Hematopoietic multipotent progenitor cell treated with erythropoietin and hydrocortisone succinate and interleukin-3 and kit ligand, for 6 days (in vitro differentiated cells): ENCODE measurements around the gene OR5V1.
"Not testable (repeated sequence)": the region's sequence is repeated elsewhere in the genome, so short reads cannot be mapped to it uniquely, and the experiment has no call there.

Experiments
- DNase-seq: peaks from one replicate; pipeline ENCODE4 v3.0.0-alpha.2; 2015

Gene OR5V1

DNA sequence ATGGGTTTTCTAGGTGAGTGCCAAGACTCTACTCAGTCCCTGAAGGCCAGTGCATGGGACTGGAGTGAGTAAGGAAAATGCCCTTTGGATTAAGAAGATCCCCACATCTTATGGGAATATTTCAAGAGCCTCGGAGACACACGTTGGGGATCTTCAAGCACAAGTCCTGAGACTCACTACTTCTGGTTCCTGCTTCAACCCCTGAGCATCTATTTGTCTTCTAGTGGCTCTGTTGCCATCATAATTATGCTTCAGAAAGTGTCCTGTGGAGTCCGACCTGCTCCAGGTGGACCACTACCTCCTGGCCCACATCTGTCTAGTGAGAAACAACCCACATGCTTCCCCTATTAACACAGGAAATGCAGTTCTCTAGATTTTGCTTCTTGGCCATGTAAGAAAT lies at the start of gene OR5V1:
Gene OR5V1 (minus strand): TSS at position 101 of the 400 bp plus-strand sequence. CDS start 12,670 bp downstream, outside the sequence.
- DNase-seq = no peak

DNA sequence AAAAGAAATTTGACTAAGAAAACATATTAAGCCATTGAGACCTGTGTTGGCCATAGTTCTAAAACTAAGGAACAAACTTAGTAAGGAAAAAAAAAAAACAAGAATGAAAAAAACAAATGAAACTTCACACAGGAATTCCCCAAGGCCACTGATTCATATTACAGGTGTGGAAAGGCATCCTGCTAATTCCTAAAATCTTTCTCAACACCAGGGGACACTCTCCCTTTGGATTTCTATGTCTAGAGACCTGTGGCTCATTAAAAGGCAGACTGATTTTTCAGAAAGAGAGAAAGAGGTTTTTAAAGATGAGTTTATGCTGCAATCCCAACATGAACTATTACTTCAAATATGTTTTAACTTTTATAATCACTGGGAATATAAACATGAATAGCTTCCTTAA lies 45.9 kb upstream of the OR5V1 start, which contains the start of gene OR12D1:
Gene OR12D1 (plus strand): TSS at position 341 of the 400 bp plus-strand sequence.
- no peak for DNase-seq

DNA sequence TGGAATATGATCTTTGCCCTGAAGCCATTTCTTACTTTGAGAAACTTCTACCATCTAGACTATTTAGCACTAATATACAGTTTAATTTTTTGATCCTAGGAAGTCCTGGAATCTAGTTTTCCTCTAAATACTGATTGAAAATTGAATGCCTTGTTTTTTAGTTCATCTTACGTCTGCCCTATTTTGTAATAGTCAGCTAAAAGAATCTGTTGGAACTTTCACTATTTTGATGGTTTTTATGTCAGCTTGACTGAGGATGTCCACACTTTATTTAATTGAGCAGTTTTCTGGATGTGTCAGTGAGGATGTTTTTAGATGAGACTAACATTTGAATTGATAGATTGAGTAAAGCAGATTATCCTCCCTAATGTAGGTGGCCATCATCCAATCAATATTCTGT lies 35.1 kb upstream of the OR5V1 start:
- no peak for DNase-seq

DNA sequence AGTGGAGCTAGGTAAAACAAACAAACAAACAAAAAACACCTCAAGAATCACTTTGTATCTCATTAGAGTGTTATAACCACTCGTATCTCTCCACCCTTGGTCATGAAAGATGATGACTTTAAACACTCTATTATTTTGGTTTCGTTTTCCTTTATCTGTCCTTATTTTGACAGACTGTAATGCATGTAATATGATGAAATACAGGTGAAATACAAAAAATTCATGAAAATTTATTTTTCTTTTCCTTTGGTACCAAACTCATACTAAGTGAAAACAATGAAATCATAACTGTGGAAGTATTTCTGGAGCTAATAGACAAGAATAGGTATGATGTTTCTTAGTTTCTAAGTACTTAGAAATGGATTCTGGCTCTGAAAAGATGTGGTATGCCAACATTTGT lies 30.9 kb upstream of the OR5V1 start:
- no peak for DNase-seq

DNA sequence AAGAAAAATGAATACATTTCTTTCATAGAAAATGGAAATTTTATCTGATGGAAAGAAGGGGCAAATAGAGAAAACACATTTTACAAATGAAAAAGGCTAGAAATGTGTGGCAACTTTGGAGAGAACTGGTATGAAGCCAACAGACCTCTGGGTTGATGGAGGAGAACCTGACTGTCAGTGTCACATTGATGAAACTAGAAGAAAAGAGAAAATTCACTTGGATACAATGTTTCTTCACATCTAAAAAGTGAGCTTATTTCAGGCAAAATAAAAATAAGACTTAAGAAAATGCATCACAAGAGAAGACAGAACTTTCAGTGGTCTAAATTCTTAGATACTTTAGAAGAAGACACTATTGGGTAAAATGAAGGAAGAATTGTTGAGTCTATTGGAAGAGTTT lies 26.7 kb upstream of the OR5V1 start, which contains the start of gene OR12D2:
Gene OR12D2 (plus strand): TSS at position 301 of the 400 bp plus-strand sequence. CDS start 1,069 bp downstream, outside the sequence.
- no peak for DNase-seq

DNA sequence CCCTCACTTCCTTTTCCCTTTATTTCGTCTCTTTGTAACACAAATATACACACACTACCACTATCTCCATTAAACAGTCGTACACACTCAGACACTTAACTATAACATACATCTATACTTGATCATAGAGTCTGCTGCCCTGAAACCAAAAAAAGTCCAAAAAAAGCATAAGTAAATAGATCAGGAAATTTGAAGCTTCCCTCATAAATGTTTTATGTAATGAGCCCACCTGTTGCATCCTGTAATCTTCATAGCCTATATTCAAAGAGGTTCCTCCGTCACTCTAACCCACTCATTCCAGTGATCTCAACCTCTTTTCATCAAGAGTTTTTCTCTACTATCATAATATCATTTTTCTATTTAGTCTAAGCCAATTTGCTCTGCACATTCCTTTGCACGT lies 19.9 kb upstream of the OR5V1 start:
- no peak for DNase-seq

DNA sequence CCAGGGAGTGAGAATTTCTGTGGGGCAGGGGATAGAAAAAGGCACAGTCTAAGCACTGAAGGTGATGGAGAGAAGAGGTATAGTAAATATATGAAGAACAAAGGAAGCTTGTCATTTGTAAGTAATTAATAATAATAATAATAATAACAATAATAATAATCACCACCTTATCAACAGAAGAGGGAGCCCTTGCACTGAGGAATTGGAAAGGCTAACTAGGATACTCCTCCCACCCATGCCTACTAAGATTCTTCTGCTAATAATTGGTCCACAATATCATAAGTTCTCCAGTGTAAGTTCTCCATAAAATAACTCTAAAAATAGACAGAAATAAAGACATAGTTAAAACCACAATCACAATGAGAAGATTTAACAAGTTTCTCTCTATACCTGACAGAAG lies 7.3 kb upstream of the OR5V1 start:
- peak; percentile 61 for DNase-seq

DNA sequence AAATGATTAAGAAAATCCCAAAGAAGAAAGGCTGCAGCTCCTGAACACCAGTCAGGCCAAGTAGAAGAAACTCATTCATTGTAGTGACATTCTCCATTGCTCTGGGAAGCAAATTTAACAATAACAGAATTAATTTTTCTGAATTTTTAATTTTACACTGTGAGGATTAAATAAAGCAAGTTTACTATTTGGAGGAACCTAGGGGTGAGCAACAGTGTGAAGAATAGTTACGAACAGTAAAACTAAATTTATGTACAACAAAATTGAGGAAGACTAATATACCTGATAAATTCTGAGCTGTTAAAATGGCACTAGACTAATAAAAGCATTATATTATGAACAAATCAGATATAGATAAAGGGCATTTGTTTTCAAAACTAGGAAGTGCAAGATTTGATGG lies 6.5 kb upstream of the OR5V1 start, which contains the start of gene OR12D3:
Gene OR12D3 (minus strand): TSS at position 101 of the 400 bp plus-strand sequence. CDS start 4 bp downstream, at position 97.
- no peak for DNase-seq

DNA sequence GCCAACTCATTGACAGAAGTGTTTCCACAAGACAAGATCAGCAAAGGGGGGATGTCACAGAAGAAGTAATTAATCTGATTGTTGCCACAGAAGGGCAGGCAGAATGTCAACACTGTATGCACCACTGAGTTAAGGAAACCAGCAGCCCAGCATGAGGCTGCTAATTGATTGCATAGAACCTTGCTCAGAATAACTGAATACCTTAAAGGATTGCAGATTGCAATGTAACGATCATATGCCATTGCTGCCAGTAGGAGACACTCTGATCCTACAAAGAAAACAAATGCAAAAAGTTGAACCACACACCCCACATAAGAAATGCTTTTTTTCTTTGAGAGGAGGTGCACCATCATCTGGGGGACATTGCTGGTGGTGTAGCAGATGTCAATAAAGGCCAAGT lies 13.1 kb downstream of the OR5V1 start:
- no peak for DNase-seq

DNA sequence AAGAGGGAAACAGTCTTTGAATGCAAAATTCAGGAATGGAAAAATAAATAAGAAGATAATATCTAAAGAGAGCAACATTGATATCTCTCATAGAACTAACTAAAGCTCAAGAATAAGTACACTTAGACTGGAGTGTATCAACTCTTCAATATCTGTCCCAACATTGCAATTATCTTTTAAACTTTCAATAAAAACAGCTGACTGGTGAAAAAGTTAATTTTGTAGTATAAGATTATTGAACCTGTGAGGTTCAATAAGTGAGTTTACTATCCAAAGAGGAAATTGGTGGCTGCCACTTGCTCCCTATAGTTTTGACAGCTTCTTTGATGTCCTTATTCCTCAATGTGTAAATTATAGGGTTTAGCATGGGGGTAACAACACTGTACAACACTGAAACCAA lies 13.7 kb downstream of the OR5V1 start:
- DNase-seq = no peak

DNA sequence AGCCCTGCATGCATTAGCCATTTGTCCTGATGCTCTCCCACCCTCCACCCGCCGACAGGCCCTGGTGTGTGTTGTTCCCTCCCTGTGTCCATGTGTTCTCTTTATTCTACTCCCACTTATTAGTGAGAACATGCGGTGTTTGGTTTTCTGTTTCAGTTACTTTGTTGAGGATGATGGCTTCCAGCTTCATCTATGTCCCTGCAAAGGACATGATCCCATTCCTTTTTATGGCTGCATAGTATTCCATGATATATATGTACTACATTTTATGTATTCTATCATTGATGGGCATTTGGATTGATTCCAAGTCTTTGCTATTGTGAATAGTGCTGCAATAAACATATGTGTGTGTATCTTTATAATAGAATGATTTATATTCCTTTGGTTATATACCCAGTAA lies 19.3 kb downstream of the OR5V1 start:
- not testable (repeated sequence) for DNase-seq

DNA sequence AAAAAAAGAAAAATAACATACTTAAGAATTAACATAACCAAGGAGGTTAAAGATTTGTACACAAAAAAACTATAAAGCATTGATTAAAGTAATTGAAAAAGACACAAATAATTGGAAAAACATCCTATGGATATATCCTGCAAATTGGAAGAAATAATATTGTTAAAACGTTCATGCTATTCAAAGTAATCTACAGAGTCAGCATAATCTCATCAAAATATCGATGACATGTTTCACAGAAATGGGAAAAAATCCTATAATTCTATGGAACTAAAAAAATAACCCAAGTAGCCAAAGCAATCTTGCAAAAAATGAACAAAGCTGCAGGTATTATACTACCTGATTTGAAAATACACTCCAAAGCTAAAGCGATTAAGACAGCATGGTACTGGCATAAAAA lies 23.3 kb downstream of the OR5V1 start:
- no peak for DNase-seq

DNA sequence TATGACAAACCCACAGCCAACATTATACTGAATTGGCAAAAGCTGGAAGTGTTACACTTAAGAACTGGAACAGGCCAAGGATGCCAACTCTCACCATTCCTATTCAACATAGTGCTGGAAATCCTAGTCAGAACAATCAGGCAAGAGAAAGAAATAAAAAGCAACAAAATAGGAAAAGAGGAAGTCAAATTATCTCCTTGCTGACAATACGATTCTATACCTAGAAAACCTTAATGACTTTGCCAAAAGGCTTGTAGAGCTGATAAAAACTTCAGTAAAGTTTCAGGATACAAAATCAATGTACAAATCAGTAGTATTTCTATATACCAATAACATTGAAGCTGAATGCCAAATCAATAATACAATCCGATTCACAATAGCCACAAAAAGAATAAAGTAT lies 32.4 kb downstream of the OR5V1 start:
- no peak for DNase-seq

DNA sequence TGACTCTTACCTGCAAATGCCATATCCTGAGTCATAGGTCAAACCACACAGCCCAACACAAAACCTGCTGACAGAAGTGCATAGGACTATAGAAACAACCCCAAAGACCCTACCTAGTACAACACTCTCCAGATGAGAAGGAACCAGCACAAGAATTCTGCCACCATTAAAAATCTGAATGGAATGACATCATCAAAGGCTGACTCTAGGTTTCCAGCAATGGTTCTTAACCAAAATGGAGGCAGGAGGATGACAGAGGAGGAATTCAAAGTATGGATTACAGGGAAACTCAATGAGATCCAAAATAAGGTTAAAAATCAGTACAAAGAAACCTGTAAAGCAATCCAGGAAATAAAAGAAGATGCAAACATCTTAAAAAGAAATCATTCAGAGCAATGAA lies 36.0 kb downstream of the OR5V1 start:
- DNase-seq = no peak

DNA sequence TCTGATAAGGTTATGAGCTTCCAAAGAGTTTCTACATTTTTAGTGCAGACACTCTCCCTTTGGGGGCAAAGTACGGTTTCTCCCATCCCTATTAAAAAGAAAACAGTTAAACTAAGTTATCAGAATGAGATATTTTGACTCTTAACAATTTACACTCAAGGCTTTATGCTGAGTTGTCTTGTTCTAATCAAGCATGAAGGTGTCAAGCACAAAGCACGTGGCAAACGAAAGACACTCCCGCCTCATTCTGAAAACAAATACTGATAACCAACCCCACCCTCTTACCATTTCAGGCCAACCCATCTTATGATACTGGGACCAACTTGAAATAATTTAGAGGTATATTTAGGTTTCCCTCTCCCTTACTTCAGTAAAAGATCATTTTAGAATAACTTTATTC lies 42.9 kb downstream of the OR5V1 start:
- DNase-seq = no peak

DNA sequence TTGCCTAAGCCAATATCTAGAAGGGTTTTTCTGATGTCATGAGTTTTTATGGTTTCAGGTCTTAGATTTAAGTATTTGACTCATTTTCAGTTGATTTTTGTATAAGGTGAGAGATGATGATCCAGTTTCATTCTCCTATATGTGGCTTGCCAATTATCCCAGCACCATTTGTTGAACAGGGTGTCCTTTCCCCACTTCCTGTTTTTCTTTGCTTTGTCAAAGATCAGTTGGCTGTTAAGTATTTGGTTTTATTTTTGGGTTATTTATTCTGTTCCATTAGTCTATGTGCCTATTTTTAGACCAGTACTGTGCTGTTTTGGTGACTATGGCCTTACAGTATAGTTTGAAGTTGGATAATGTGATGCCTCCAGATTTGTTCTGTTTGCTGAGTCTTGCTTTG lies 45.3 kb downstream of the OR5V1 start:
- DNase-seq = not testable (repeated sequence)

DNA sequence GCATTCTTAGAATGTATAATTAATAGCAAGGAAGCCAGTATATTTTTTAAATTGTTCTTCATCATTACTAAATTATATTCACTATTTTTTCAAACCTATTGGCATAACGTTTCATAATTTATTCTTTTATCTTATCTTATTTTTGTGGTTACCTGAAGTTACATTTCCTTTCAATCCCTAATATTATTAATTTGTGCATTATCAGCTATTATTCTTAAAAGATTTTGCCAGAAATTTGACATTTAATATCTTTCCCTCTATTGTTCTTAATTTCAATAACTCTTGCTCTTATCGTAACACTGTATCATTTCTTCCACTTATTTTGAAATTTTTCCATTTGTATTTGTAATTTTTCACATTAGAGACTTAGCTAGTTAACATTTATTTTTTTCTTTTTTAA lies 48.7 kb downstream of the OR5V1 start:
- DNase-seq = no peak
